ENCODE measurements around the gene LGR6.
"Not testable (repeated sequence)": the region's sequence is repeated elsewhere in the genome, so short reads cannot be mapped to it uniquely, and the experiment has no call there.

Gene LGR6

DNA sequence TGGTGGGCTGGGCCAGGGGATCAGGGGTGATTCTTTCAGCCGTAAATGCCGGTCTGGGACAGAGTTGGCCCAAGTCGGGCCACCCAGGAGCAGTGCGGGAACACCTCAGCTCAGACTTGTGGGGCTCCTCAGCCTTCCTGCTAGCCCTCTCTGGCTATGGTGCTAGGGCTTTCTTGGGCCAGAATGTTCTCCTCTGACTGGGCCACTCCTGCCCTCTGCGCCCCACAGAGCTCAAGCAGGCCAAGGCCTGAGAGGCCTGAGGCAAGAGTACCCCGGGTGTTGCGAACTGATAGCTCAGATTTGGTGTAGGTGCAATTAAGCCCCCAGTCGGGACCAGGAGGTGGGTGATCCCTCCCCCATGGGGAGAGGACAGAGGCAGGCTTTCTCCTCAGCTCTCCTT, 51.8 kb downstream of the LGR6 start:
- DNase-seq = no peak

GRCh38 chr1:202247104-202247503, 53.5 kb downstream of the LGR6 start:
- DNase-seq = no peak

- DNase-seq = peak; percentile 17
Measured at GRCh38 chr1:202247837-202248795, 54.5 kb downstream of the LGR6 start.

- no peak for DNase-seq
Measured at GRCh38 chr1:202248861-202249260, 55.3 kb downstream of the LGR6 start.

- no peak for DNase-seq
Measured at GRCh38 chr1:202249436-202249835, 55.8 kb downstream of the LGR6 start.

DNA sequence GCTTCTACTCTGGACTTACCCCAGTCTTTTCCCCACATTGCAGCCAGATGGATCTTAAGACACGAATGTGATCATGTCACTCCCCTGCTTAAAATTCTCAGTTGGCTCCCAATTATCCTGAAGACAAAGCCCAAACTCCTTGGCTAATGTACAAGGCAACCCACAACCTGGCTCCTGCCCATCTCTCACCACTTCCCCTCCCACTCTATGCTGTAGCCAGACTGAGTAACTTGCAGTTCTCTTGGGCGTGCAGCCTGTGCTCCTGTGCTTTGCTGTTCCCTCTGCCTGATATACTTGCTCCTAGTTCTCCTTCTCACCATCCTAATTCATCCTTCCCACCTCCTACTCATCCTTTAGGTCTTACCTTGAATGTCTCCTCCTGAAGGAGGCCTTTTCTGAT, 56.2 kb downstream of the LGR6 start:
- DNase-seq = no peak

DNA sequence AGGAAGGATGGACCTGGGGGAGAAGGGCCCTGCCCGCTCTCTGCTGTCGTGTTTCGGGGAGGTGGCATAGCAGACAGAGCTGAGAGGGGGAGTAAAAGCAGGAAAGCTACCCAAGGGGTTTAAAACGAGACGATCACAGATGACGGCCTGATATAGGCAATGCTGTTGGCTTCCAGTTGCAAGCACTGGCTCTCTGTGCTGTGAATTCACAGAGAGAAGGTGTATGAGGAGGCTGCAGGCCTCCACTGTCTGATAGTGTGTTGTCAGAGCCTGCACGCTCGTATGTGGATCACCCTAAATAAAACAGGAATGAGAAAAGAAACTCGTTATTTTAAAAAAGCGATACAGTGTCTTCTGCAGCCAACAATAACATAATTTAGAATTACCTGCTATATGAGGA, 57.4 kb downstream of the LGR6 start:
- DNase-seq = no peak

GRCh38 chr1:202251424-202252256, 58.0 kb downstream of the LGR6 start:
- DNase-seq = no peak

DNA sequence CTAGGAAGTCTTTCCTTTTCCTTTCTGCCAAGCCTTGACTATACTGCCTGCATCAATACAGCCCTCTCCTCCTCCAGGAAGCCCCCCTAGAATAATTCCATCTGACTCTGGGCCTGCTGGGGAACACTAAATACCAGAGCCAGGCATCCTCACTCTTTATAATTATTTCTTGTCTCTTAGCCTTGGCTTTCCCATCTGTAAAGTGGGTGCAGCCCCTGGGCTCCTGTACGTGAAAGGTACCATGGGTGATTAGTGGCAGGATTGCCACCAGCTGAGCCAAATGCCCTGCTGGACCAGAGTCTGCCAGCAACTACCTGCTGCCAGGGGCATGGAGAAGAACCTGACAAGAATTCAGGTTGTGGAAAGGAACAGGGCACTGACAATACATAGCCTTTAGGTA, 58.7 kb downstream of the LGR6 start:
- no peak for DNase-seq

GRCh38 chr1:202254454-202255252, 61.1 kb downstream of the LGR6 start:
- no peak for DNase-seq

DNA sequence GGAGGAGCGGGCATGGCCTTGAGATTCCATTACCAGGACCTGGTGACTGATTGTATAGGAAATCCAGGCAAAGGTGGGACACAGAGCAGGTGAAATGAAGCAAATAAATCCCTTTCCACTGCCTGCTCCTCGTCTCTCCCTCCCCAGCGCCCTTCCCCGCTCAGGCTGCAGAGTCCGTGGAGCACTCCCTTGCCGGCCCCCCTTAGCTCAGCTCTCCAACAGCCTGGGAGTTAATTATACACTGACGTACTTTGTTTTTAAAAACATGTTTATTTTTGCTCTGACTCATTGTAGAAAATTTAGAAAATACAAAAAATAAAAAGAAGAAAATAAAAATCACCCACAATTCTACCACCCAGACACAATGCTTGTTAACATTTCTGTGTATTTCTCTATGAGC, 61.7 kb downstream of the LGR6 start:
- DNase-seq = no peak

DNA sequence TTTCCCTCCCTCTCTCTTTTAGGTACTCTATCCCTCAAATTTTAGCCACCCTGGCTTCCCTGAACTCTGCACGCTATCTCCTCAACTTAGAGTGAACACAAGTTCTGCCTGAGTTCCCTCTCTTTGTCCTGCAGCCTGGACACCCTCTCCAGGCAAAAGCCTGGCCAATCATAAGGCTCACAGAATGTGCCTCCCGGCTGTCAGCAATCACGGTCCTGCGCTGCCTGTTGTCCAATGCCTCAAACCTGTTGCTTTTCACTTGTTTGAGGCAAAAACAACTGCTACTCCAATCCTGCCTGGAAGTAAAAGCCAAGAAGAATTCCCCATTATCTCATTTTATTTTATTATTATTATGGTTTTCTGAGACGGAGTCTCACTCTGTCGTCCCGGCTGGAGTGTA, 66.1 kb downstream of the LGR6 start:
- DNase-seq = no peak

DNA sequence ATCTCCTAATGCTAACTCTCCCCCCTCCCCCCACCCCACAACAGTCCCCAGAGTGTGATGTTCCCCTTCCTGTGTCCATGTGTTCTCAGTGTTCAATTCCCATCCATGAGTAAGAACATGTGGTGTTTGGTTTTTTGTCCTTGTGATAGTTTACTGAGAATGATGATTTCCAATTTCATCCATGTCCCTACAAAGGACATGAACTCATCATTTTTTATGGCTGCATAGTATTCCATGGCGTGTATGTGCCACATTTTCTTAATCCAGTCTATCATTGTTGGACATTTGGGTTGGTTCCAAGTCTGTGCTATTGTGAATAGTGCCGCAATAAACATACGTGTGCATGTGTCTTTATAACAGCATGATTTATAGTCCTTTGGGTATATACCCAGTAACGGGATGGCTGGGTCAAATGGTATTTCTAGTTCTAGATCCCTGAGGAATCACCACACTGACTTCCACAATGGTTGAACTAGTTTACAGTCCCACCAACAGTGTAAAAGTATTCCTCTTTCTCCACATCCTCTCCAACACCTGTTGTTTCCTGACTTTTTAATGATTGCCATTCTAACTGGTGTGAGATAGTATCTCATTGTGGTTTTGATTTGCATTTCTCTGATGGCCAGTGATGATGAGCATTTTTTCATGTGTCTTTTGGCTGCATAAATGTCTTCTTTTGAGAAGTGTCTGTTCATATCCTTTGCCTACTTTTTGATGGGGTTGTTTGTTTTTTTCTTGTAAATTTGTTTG, 67.8 kb downstream of the LGR6 start:
- not testable (repeated sequence) for DNase-seq

DNA sequence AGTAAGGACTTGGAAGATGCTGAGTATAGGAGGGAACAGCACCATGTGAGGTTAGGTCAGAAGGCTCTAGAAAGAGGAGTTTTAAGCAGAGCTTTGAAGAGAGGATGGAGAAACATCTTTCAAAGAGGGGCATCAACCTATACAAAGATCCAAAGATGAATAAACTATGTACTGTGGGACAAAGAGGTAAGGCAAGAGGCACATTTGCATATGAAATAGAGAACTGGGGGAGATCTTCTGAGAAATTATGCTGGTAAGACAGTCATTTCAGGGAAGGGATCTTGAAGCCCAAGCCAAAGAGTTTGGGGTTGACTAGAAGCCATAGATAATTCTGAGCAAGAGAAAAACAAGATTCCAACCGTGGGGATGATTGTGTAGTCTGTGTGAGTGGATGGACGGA, 70.0 kb downstream of the LGR6 start:
- DNase-seq = no peak

- no peak for DNase-seq
Measured at GRCh38 chr1:202264300-202264699, 70.7 kb downstream of the LGR6 start.

- no peak for DNase-seq
Measured at GRCh38 chr1:202264726-202265125, 71.1 kb downstream of the LGR6 start.

GRCh38 chr1:202266061-202266765, 72.6 kb downstream of the LGR6 start:
- no peak for DNase-seq

DNA sequence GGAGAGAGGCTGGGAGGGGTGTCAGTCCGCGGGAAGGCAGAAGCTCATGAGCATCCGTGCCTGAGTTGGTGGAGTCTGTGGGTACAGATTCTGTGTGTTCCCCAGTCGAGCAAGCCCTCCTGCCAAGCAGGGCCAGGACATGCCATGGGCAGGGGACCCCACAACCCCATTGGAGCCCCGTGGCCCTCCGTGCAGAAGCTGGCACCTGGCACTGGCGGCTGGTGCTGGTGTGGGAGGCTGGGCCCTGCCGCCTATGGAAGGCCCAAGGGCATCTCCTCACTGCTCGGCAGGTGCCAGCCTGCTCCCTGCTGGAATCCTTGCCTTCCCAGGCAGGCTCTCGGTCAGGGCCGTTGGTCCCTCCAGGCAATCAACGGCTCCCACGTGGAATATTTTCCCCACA, 74.4 kb downstream of the LGR6 start:
- no peak for DNase-seq

GRCh38 chr1:202268817-202269216, 75.2 kb downstream of the LGR6 start:
- no peak for DNase-seq

DNA sequence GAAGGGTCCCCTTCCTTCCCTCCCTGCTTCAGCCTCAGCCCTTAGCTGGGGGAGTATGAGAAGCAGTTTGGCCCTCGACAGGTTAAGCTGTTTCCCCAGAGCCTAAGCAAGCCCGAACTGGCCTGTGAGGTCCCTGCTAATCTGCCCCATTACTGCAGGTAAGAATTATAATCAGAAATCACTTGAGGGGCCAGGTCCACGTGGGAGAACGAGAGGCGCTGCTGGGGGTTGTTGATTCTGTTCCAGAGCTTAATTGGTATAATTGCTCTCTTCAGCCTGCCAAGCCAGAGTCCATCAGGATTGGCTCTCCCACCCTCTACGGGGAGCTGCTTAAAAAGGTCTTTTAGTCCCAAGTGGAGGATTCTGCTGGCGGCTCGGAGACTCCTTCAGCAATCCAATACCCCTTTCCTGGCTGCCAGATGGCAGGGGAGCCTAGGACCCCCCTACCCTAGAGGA, 77.3 kb downstream of the LGR6 start:
- no peak for DNase-seq

GRCh38 chr1:202272103-202272845, 78.7 kb downstream of the LGR6 start:
- DNase-seq = no peak
